ENCODE data around the gene IKZF1.
A peak's percentile ranks its signal among the peaks of the same experiment; 100 is the strongest.

The IKZF1 gene

GRCh38 chr7:50418086-50418515 lies 113.6 kb downstream of the IKZF1 start:
- Histone ChIP-seq H3K27me3 (ENCODE audit: insufficient read depth, poor library complexity, severe bottlenecking) (no peaks in the 10 kb centered on the region), H3K4me3 (replicated peaks; ENCODE audit: insufficient read depth, low read length) (no peak overlapping the region), H3K27ac (replicated peaks) (no peak overlapping the region)
- DNase-seq (ENCODE audit: low read depth in 1 of 2, low spot score in 1 of 2) = peak; percentile 38 to 89
- TF ChIP-seq POLR2AphosphoS5 (IDR thresholded peaks at IDR 0.05; ENCODE audit: low read depth) = no peak
- TF ChIP-seq CTCF (IDR thresholded peaks at IDR 0.05; ENCODE audit: insufficient read depth, low read length) = peak; percentile 94
- no peak for TF ChIP-seq REST (IDR thresholded peaks at IDR 0.05; ENCODE audit: insufficient replicate concordance, low read depth)

GRCh38 chr7:50418526-50419290 lies 114.2 kb downstream of the IKZF1 start:
- no peak for TF ChIP-seq REST (IDR thresholded peaks at IDR 0.05; ENCODE audit: insufficient replicate concordance, low read depth)
- no peak for TF ChIP-seq CTCF (IDR thresholded peaks at IDR 0.05; ENCODE audit: insufficient read depth, low read length)
- no peak for TF ChIP-seq GABPA (IDR thresholded peaks at IDR 0.05; ENCODE audit: low read depth)
- TF ChIP-seq SPI1 (IDR thresholded peaks at IDR 0.05; ENCODE audit: borderline replicate concordance, low read depth) = no peak
- no peak for TF ChIP-seq POLR2AphosphoS5 (IDR thresholded peaks at IDR 0.05; ENCODE audit: low read depth)
- DNase-seq (ENCODE audit: low read depth in 1 of 2, low spot score in 1 of 2) = no peak

GRCh38 chr7:50421043-50421442 lies 116.5 kb downstream of the IKZF1 start:
- Histone ChIP-seq H3K27me3 (ENCODE audit: insufficient read depth, poor library complexity, severe bottlenecking) (no peaks in the 10 kb centered on the region), H3K27ac (replicated peaks) (no peak overlapping the region), H3K4me3 (replicated peaks; ENCODE audit: insufficient read depth, low read length) (no peak overlapping the region)
- TF ChIP-seq CTCF (IDR thresholded peaks at IDR 0.05; ENCODE audit: insufficient read depth, low read length) (no peak), SPI1 (IDR thresholded peaks at IDR 0.05; ENCODE audit: borderline replicate concordance, low read depth) (no peak), REST (IDR thresholded peaks at IDR 0.05; ENCODE audit: insufficient replicate concordance, low read depth) (no peak), POLR2AphosphoS5 (IDR thresholded peaks at IDR 0.05; ENCODE audit: low read depth) (no peak), GABPA (IDR thresholded peaks at IDR 0.05; ENCODE audit: low read depth) (no peak)
- no peak for DNase-seq (ENCODE audit: low read depth in 1 of 2, low spot score in 1 of 2)

More at GRCh38 chr7:50418526-50419290, 114.2 kb downstream of the IKZF1 start:
- H3K4me3 ChIP-seq (replicated peaks; ENCODE audit: insufficient read depth, low read length) = no peak overlapping the region
- no peaks in the 10 kb centered on the region for H3K27me3 ChIP-seq (ENCODE audit: insufficient read depth, poor library complexity, severe bottlenecking)
- no peak overlapping the region for H3K27ac ChIP-seq (replicated peaks)
